ENCODE data around the gene DUSP16. TPM values are rescaled to one million over a fixed set of nuclear protein-coding genes. Genes with fewer than 3 reads are reported as not detected.

DUSP16 gene
- total and polyA plus RNA-seq, 2 experiments from 2014 or later = 11.7 to 59.4 TPM

- H2AFZ ChIP-seq = peak overlapping the region; percentile 60; the same call in 1 of the 2 replicates
- TF ChIP-seq POLR2AphosphoS5 (IDR thresholded peaks at IDR 0.05; ENCODE audit: low read depth) = no peak
- TF ChIP-seq, protein P1, sequence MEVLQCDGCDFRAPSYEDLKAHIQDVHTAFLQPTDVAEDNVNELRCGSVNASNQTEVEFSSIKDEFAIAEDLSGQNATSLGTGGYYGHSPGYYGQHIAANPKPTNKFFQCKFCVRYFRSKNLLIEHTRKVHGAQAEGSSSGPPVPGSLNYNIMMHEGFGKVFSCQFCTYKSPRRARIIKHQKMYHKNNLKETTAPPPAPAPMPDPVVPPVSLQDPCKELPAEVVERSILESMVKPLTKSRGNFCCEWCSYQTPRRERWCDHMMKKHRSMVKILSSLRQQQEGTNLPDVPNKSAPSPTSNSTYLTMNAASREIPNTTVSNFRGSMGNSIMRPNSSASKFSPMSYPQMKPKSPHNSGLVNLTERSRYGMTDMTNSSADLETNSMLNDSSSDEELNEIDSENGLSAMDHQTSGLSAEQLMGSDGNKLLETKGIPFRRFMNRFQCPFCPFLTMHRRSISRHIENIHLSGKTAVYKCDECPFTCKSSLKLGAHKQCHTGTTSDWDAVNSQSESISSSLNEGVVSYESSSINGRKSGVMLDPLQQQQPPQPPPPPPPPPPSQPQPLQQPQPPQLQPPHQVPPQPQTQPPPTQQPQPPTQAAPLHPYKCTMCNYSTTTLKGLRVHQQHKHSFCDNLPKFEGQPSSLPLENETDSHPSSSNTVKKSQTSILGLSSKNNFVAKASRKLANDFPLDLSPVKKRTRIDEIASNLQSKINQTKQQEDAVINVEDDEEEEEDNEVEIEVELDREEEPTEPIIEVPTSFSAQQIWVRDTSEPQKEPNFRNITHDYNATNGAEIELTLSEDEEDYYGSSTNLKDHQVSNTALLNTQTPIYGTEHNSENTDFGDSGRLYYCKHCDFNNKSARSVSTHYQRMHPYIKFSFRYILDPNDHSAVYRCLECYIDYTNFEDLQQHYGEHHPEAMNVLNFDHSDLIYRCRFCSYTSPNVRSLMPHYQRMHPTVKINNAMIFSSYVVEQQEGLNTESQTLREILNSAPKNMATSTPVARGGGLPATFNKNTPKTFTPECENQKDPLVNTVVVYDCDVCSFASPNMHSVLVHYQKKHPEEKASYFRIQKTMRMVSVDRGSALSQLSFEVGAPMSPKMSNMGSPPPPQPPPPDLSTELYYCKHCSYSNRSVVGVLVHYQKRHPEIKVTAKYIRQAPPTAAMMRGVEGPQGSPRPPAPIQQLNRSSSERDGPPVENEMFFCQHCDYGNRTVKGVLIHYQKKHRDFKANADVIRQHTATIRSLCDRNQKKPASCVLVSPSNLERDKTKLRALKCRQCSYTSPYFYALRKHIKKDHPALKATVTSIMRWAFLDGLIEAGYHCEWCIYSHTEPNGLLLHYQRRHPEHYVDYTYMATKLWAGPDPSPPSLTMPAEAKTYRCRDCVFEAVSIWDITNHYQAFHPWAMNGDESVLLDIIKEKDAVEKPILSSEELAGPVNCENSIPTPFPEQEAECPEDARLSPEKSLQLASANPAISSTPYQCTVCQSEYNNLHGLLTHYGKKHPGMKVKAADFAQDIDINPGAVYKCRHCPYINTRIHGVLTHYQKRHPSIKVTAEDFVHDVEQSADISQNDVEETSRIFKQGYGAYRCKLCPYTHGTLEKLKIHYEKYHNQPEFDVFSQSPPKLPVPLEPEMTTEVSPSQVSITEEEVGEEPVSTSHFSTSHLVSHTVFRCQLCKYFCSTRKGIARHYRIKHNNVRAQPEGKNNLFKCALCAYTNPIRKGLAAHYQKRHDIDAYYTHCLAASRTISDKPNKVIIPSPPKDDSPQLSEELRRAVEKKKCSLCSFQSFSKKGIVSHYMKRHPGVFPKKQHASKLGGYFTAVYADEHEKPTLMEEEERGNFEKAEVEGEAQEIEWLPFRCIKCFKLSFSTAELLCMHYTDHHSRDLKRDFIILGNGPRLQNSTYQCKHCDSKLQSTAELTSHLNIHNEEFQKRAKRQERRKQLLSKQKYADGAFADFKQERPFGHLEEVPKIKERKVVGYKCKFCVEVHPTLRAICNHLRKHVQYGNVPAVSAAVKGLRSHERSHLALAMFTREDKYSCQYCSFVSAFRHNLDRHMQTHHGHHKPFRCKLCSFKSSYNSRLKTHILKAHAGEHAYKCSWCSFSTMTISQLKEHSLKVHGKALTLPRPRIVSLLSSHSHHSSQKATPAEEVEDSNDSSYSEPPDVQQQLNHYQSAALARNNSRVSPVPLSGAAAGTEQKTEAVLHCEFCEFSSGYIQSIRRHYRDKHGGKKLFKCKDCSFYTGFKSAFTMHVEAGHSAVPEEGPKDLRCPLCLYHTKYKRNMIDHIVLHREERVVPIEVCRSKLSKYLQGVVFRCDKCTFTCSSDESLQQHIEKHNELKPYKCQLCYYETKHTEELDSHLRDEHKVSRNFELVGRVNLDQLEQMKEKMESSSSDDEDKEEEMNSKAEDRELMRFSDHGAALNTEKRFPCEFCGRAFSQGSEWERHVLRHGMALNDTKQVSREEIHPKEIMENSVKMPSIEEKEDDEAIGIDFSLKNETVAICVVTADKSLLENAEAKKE (CRISPR knock-in tag; IDR thresholded peaks at IDR 0.05) = no peak
- no peak for TF ChIP-seq CREB1 (CRISPR knock-in tag; IDR thresholded peaks at IDR 0.05; ENCODE audit: low read depth)
- peaks cover 15% of the 10 kb centered on the region for H3K4me1 ChIP-seq (ENCODE audit: insufficient read depth)
- DNase-seq (ENCODE audit: low spot score) = no peak
- no peaks in the 10 kb centered on the region for H3K36me3 Mint-ChIP-seq (ENCODE audit: low read depth)
- H3F3A ChIP-seq (replicated peaks; ENCODE audit: low read depth) = peaks cover 5% of the 10 kb centered on the region; the same call in 1 of the 2 replicates
- no peaks in the 10 kb centered on the region for H3K36me3 ChIP-seq (ENCODE audit: insufficient read depth)
- peaks cover 14% of the 10 kb centered on the region for H3K27me3 Mint-ChIP-seq (ENCODE audit: insufficient read depth, low read depth, poor library complexity)
- ATAC-seq = no peak
- no peaks in the 10 kb centered on the region for H3K9me2 ChIP-seq (ENCODE audit: insufficient read depth)
- no peaks in the 10 kb centered on the region for H3K27me3 ChIP-seq (ENCODE audit: insufficient read depth)
- H3K4me3 Mint-ChIP-seq = no peak overlapping the region
- H3K9me3 Mint-ChIP-seq = no peaks in the 10 kb centered on the region
- no peaks in the 10 kb centered on the region for H4K20me1 ChIP-seq (replicated peaks; ENCODE audit: insufficient read depth)
- peak overlapping the region; percentile 66; the same call in 1 of the 2 replicates for H3K27ac Mint-ChIP-seq
- no peak overlapping the region for H3K4me3 ChIP-seq
- H3K4me2 ChIP-seq = peak overlapping the region; percentile 64
- H3K79me2 ChIP-seq (replicated peaks; ENCODE audit: insufficient read depth) = no peaks in the 10 kb centered on the region
- peaks cover 18% of the 10 kb centered on the region for H3K4me1 Mint-ChIP-seq
- H3K27ac ChIP-seq (ENCODE audit: low read depth) = peak overlapping the region; percentile 48; the same call in 1 of the 2 replicates
Measured at GRCh38 chr12:12606781-12607589, 44.3 kb upstream of the DUSP16 start.

DNA sequence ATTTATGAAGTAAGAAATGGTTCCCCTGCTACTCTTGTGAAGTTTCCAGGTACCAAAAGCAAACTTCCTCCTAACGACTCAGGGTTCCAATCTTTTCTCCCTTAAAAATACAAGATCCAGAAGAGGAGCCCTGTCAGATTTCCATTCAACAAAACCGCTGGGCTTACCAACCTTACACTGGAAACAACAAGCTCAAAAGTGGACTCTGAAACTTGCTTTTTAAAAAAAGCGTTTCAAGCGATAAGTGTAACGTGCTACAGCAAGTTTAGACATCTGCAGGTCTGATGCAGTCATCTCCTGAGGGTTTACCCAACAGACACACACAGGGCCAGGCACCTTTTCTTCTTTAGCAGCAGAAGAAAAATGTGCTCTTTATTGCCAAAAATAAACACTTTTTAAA is 42.1 kb upstream of the DUSP16 start:
- H3F3A ChIP-seq (replicated peaks; ENCODE audit: low read depth) = no peaks in the 10 kb centered on the region
- Mint-ChIP-seq H3K27ac (no peak overlapping the region), H3K27me3 (ENCODE audit: insufficient read depth, low read depth, poor library complexity) (peaks cover 4% of the 10 kb centered on the region), H3K36me3 (ENCODE audit: low read depth) (no peaks in the 10 kb centered on the region), H3K9me3 (no peaks in the 10 kb centered on the region), H3K4me1 (peaks cover 32% of the 10 kb centered on the region), H3K4me3 (no peak overlapping the region)
- no peak overlapping the region for H3K4me2 ChIP-seq
- H3K9me2 ChIP-seq (ENCODE audit: insufficient read depth) = no peaks in the 10 kb centered on the region
- no peaks in the 10 kb centered on the region for H4K20me1 ChIP-seq (replicated peaks; ENCODE audit: insufficient read depth)
- no peak overlapping the region for H3K27ac ChIP-seq (ENCODE audit: low read depth)
- TF ChIP-seq CTCF (conservative IDR thresholded peaks at IDR 0.05; ENCODE audit: low read depth in 2 of 2) (no peak), ZNF331 (CRISPR knock-in tag; IDR thresholded peaks at IDR 0.05; ENCODE audit: low read depth) (no peak), NANOG (IDR thresholded peaks at IDR 0.05; ENCODE audit: borderline replicate concordance) (no peak), STAT1 (IDR thresholded peaks at IDR 0.05; ENCODE audit: unreplicated experiment) (no peak), CREB1 (CRISPR knock-in tag; IDR thresholded peaks at IDR 0.05; ENCODE audit: low read depth) (no peak), POLR2AphosphoS5 (IDR thresholded peaks at IDR 0.05; ENCODE audit: low read depth) (no peak), EZH2phosphoT487 (IDR thresholded peaks at IDR 0.05; ENCODE audit: unreplicated experiment) (no peak), EZH2 (IDR thresholded peaks at IDR 0.05; ENCODE audit: low read depth, unreplicated experiment) (no peak), ZNF114 (CRISPR knock-in tag; IDR thresholded peaks at IDR 0.05) (no peak), ETS1 (IDR thresholded peaks at IDR 0.05) (no peak)
- H3K27me3 ChIP-seq (ENCODE audit: insufficient read depth) = no peaks in the 10 kb centered on the region
- no peaks in the 10 kb centered on the region for H3K36me3 ChIP-seq (ENCODE audit: insufficient read depth)
- H3K4me1 ChIP-seq (ENCODE audit: insufficient read depth) = peaks cover 18% of the 10 kb centered on the region
- ATAC-seq (no peak), DNase-seq (ENCODE audit: low spot score) (no peak)
- H2AFZ ChIP-seq = peak overlapping the region; percentile 52; the same call in 1 of the 2 replicates
- H3K4me3 ChIP-seq = no peak overlapping the region
- H3K79me2 ChIP-seq (replicated peaks; ENCODE audit: insufficient read depth) = no peaks in the 10 kb centered on the region

Measured in GM23338 (cell line).